ENCODE measurements around the gene LRRC7. TPM values are rescaled to one million over a fixed set of nuclear protein-coding genes. Genes with fewer than 3 reads are reported as not detected.

LRRC7 gene
- polyA plus RNA-seq, 1 of the 3 experiments (the other 2 are of a cell fraction) = 0.02 TPM

GRCh38 chr1:70017770-70018169 lies 450.0 kb downstream of the LRRC7 start:
- H3K27ac ChIP-seq (ENCODE audit: low read depth in 2 of 2, low read length in 1 of 2) = no peak overlapping the region
- TF ChIP-seq POLR2AphosphoS5 (IDR thresholded peaks at IDR 0.05; ENCODE audit: low read depth, low read length) (no peak), JUND (IDR thresholded peaks at IDR 0.05) (0 out of 2 replicates have a peak, but pooled peaks have one; percentile 21), EP300 (IDR thresholded peaks at IDR 0.05; ENCODE audit: borderline replicate concordance in 1 of 2, low read depth in 1 of 2, low read length in 1 of 2) (peak in 1 of 2 experiments; percentile 27; a peak in 1 of 4 replicates), FOSL2 (IDR thresholded peaks at IDR 0.05; ENCODE audit: borderline replicate concordance, low read depth) (peak; percentile 33; the same call in 1 of the 2 replicates), MXI1 (IDR thresholded peaks at IDR 0.05; ENCODE audit: low read depth, low read length) (no peak)
- TF ChIP-seq, protein P1, sequence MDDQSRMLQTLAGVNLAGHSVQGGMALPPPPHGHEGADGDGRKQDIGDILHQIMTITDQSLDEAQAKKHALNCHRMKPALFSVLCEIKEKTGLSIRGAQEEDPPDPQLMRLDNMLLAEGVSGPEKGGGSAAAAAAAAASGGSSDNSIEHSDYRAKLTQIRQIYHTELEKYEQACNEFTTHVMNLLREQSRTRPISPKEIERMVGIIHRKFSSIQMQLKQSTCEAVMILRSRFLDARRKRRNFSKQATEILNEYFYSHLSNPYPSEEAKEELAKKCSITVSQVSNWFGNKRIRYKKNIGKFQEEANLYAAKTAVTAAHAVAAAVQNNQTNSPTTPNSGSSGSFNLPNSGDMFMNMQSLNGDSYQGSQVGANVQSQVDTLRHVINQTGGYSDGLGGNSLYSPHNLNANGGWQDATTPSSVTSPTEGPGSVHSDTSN (IDR thresholded peaks at IDR 0.05) = 0 out of 2 replicates have a peak, but pooled peaks have one; percentile 13
- no peak for DNase-seq
- no peak overlapping the region for H3K4me2 ChIP-seq
- POLR2A ChIA-PET = no interaction called here
- no peaks in the 10 kb centered on the region for H3K27me3 ChIP-seq (ENCODE audit: insufficient read depth)
- H3K9me2 ChIP-seq = no peaks in the 10 kb centered on the region
- no peaks in the 10 kb centered on the region for H3K79me2 ChIP-seq (ENCODE audit: insufficient read depth)
- peaks cover 3% of the 10 kb centered on the region for H3F3A ChIP-seq (replicated peaks; ENCODE audit: insufficient read depth)
- no peak overlapping the region for H3K4me3 ChIP-seq (ENCODE audit: low read depth in 2 of 2, low read length in 1 of 2)
- peaks cover 0 to 3% of the 10 kb centered on the region in 2 experiments for H3K36me3 ChIP-seq (replicated peaks in 1 of 2; ENCODE audit: control insufficient read depth in 1 of 2, insufficient read depth in 2 of 2, low read length in 1 of 2)
- H4K20me1 ChIP-seq (ENCODE audit: insufficient read depth) = no peaks in the 10 kb centered on the region
- H2AFZ ChIP-seq (ENCODE audit: low read depth) = no peak overlapping the region
- H3K9me3 ChIP-seq = no peaks in the 10 kb centered on the region
- H3K4me1 ChIP-seq (ENCODE audit: control insufficient read depth in 1 of 2, insufficient read depth in 2 of 2, low read depth in 1 of 2, low read length in 1 of 2) = no peaks in the 10 kb centered on the region
- CTCF ChIA-PET = no interaction called here
- no peak overlapping the region for H3K9ac ChIP-seq

GRCh38 chr1:70024272-70024671 lies 456.6 kb downstream of the LRRC7 start:
- Histone ChIP-seq H3K9me3 (no peaks in the 10 kb centered on the region), H3F3A (replicated peaks; ENCODE audit: insufficient read depth) (no peaks in the 10 kb centered on the region), H3K9ac (no peak overlapping the region), H3K27me3 (ENCODE audit: insufficient read depth) (no peaks in the 10 kb centered on the region), H4K20me1 (ENCODE audit: insufficient read depth) (no peaks in the 10 kb centered on the region), H3K4me2 (no peak overlapping the region), H3K4me3 (ENCODE audit: low read depth in 2 of 2, low read length in 1 of 2) (no peak overlapping the region), H2AFZ (ENCODE audit: low read depth) (no peak overlapping the region), H3K4me1 (ENCODE audit: control insufficient read depth in 1 of 2, insufficient read depth in 2 of 2, low read depth in 1 of 2, low read length in 1 of 2) (no peaks in the 10 kb centered on the region), H3K27ac (ENCODE audit: low read depth in 2 of 2, low read length in 1 of 2) (no peak overlapping the region), H3K36me3 (replicated peaks in 1 of 2; ENCODE audit: control insufficient read depth in 1 of 2, insufficient read depth in 2 of 2, low read length in 1 of 2) (no peaks in the 10 kb centered on the region), H3K9me2 (no peaks in the 10 kb centered on the region; the same call in 1 of the 2 replicates), H3K79me2 (ENCODE audit: insufficient read depth) (no peaks in the 10 kb centered on the region)
- DNase-seq = no peak
- no peak for TF ChIP-seq FOXJ3 (CRISPR knock-in tag; IDR thresholded peaks at IDR 0.05)
- TF ChIP-seq CHD2 (IDR thresholded peaks at IDR 0.05; ENCODE audit: low read length, partially characterized antibody) = no peak
- no peak for TF ChIP-seq TEAD4 (IDR thresholded peaks at IDR 0.05; ENCODE audit: borderline replicate concordance, insufficient read depth)
- no peak for TF ChIP-seq RCOR1 (IDR thresholded peaks at IDR 0.05; ENCODE audit: low read length)
- TF ChIP-seq SMC3 (IDR thresholded peaks at IDR 0.05; ENCODE audit: low read depth, low read length) = no peak
- TF ChIP-seq YY1 (IDR thresholded peaks at IDR 0.05; ENCODE audit: low read depth) = no peak
- TF ChIP-seq SIN3A (IDR thresholded peaks at IDR 0.05; ENCODE audit: borderline replicate concordance, low read depth, low read length) = no peak
- TF ChIP-seq TCF12 (IDR thresholded peaks at IDR 0.05) = no peak
- no peak for TF ChIP-seq EZH2phosphoT487 (IDR thresholded peaks at IDR 0.05; ENCODE audit: borderline replicate concordance, low read depth)
- TF ChIP-seq RFX5 (IDR thresholded peaks at IDR 0.05; ENCODE audit: low read length) = no peak
- TF ChIP-seq TAF1 (IDR thresholded peaks at IDR 0.05; ENCODE audit: borderline replicate concordance, low read depth, low read length) = no peak
- TF ChIP-seq JUND (IDR thresholded peaks at IDR 0.05) = no peak
- 81% methylated on average over 1 of the region's 1 CpG for WGBS (ENCODE audit: low lambda C conversion rate)
- CTCF ChIA-PET = interaction anchor here (1.5 to 1.8 kb wide), 2 partner anchors 15 to 18 kb away, joined by 3 to 4 read pairs; no protein-coding TSS in a partner anchor
- POLR2A ChIA-PET = no interaction called here

All from SK-N-SH (cell line).